ENCODE results near the gene ADAM33. TPM values are rescaled to one million over a fixed set of nuclear protein-coding genes. Genes with fewer than 3 reads are reported as not detected.

Gene ADAM33
- total and polyA plus RNA-seq, 2 of the 13 experiments (the other 11 are each of a cell fraction or from before 2014, with no cell fraction given), result not detected

DNA sequence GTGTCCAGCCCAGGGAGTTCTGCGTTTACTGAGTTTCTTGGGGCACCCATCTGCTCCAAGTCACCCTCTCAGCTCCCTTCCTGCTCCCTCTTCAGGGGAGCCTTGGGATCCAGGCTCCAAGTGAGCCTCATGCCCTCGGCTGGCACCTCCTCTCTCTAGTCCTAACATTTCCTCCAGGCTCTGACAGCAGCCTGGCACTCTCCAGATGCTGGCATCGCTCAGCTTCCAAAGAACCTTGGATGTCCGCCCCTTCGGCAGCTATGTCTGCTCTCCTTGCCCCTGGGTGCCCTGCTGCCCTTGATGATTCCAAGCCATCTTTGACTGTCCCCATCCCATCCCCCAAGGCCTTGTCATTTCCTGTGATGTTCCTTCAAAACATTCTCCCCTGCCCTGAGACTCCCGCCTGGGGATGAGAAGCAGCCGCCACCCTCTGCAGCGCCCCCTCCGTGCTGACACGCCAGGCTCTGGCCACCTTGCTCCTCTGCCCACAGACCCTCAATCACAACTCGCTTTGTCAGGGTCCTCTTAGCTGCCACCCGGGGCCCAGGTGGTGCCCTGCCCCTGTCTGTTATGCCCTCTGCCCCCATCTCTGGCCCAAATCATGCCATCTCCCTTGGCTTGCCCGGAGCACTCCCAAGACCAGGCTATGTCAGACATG, 12.0 kb downstream of the ADAM33 start:
- WGBS (ENCODE audit: low lambda C conversion rate), result 54% methylated on average over 13 of the region's 13 CpGs
- Histone ChIP-seq H3K4me1 (ENCODE audit: insufficient read depth, low read length) (peaks cover 8% of the 10 kb centered on the region; the same call in 1 of the 2 replicates), H3K36me3 (replicated peaks in 1 of 2; ENCODE audit: control insufficient read depth in 1 of 2, insufficient read depth in 2 of 2, low read length in 2 of 2) (no peaks in the 10 kb centered on the region), H3K4me2 (ENCODE audit: low read depth, low read length) (no peak overlapping the region), H3K4me3 (replicated peaks in 1 of 3; ENCODE audit: insufficient read depth in 1 of 3, low read depth in 2 of 3, low read length in 3 of 3) (no peak overlapping the region), H3K9ac (ENCODE audit: insufficient read depth, low read depth, low read length) (no peak overlapping the region), H2AFZ (ENCODE audit: low read length) (no peak overlapping the region), H3K27me3 (ENCODE audit: control insufficient read depth in 1 of 2, insufficient read depth in 2 of 2, low read length in 2 of 2) (peaks cover 39 to 70% of the 10 kb centered on the region in 2 experiments), H3K79me2 (ENCODE audit: insufficient read depth, low read length) (no peaks in the 10 kb centered on the region), H3K27ac (ENCODE audit: extremely low read length, insufficient read depth, low read length) (no peak overlapping the region), H3K9me3 (ENCODE audit: low read length) (no peaks in the 10 kb centered on the region), H4K20me1 (ENCODE audit: insufficient read depth, low read length) (no peaks in the 10 kb centered on the region)
- 0 out of 2 replicates have a peak, but pooled peaks have one; percentile 7 for TF ChIP-seq CTCF (CRISPR knock-in tag; IDR thresholded peaks at IDR 0.05)
- TF ChIP-seq, protein P1, sequence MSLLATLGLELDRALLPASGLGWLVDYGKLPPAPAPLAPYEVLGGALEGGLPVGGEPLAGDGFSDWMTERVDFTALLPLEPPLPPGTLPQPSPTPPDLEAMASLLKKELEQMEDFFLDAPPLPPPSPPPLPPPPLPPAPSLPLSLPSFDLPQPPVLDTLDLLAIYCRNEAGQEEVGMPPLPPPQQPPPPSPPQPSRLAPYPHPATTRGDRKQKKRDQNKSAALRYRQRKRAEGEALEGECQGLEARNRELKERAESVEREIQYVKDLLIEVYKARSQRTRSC (CRISPR knock-in tag; IDR thresholded peaks at IDR 0.05; ENCODE audit: low read depth), result no peak
- intact Hi-C loops (cut with micrococcal nuclease; ENCODE audit: unreplicated experiment) (no loop called here), in situ Hi-C loops (cut with HindIII; ENCODE audit: extremely low pct_ligation_motif_present, low pct_unique_long_range_greater_than_20kb) (no loop called here)
- ATAC-seq, result no peak
- POLR2A ChIA-PET, result no interaction called here
- BruUV-seq (replicated peaks), result no TSS peak
- no peak for FAIRE-seq
- CTCF ChIA-PET (ENCODE audit: low intra/inter-chr PET ratio, low total read pairs), result no interaction called here
- no peak for DNase-seq (ENCODE audit: low spot score)

- no peaks in the 10 kb centered on the region for H3K79me2 ChIP-seq (ENCODE audit: insufficient read depth, low read length)
- ChIA-PET POLR2A (no interaction called here), CTCF (ENCODE audit: low intra/inter-chr PET ratio, low total read pairs) (no interaction called here)
- FAIRE-seq, result no peak
- 46% methylated on average over 8 of the region's 8 CpGs for WGBS (ENCODE audit: low lambda C conversion rate)
- no peak for DNase-seq (ENCODE audit: low spot score)
- no peaks in the 10 kb centered on the region for H4K20me1 ChIP-seq (ENCODE audit: insufficient read depth, low read length)
- TF ChIP-seq ZNF792 (CRISPR knock-in tag; IDR thresholded peaks at IDR 0.05) (no peak), RBAK (CRISPR knock-in tag; IDR thresholded peaks at IDR 0.05) (peak; percentile 97)
- no peak overlapping the region for H2AFZ ChIP-seq (ENCODE audit: low read length)
- BruUV-seq (replicated peaks), result no TSS peak
- intact Hi-C loops (cut with micrococcal nuclease; ENCODE audit: unreplicated experiment), result no loop called here
- in situ Hi-C loops (cut with HindIII; ENCODE audit: extremely low pct_ligation_motif_present, low pct_unique_long_range_greater_than_20kb), result no loop called here
- no peak overlapping the region for H3K27ac ChIP-seq (ENCODE audit: extremely low read length, insufficient read depth, low read length)
- H3K36me3 ChIP-seq (replicated peaks in 1 of 2; ENCODE audit: control insufficient read depth in 1 of 2, insufficient read depth in 2 of 2, low read length in 2 of 2), result no peaks in the 10 kb centered on the region
- 0 out of 2 replicates have a peak, but pooled peaks cover 4% of the 10 kb centered on the region for H3K4me1 ChIP-seq (ENCODE audit: insufficient read depth, low read length)
- no peak overlapping the region for H3K9ac ChIP-seq (ENCODE audit: insufficient read depth, low read depth, low read length)
- H3K27me3 ChIP-seq (ENCODE audit: control insufficient read depth in 1 of 2, insufficient read depth in 2 of 2, low read length in 2 of 2), result peaks cover 31 to 61% of the 10 kb centered on the region in 2 experiments
- H3K9me3 ChIP-seq (ENCODE audit: low read length), result no peaks in the 10 kb centered on the region
- H3K4me3 ChIP-seq (replicated peaks in 1 of 3; ENCODE audit: insufficient read depth in 1 of 3, low read depth in 2 of 3, low read length in 3 of 3), result no peak overlapping the region
- ATAC-seq, result no peak
- H3K4me2 ChIP-seq (ENCODE audit: low read depth, low read length), result no peak overlapping the region
Measured at GRCh38 chr20:3667434-3668037, 14.3 kb downstream of the ADAM33 start.
